CD8-positive, alpha-beta memory T cell (primary cell): ENCODE results near the gene SPDYE2B. TPM values are rescaled to one million over a fixed set of nuclear protein-coding genes. Genes with fewer than 3 reads are reported as not detected.
"Not testable (repeated sequence)": the region's sequence is repeated elsewhere in the genome, so short reads cannot be mapped to it uniquely, and the experiment has no call there.

ENCODE experiments used
- CTCF ChIA-PET: fragments of 350-600 bp; sonication (Branson Sonifier 250); formaldehyde crosslinking; loops from one replicate; lab custom pipeline; 2021; ENCODE audit warnings: antibody characterized with exemption; lab: Charles Lee
- POLR2A ChIA-PET: fragments of 350-600 bp; sonication (Branson Sonifier 250); formaldehyde crosslinking; loops from one replicate; lab custom pipeline; 2021; ENCODE audit warnings: antibody characterized with exemption; lab: Charles Lee
- DNase-seq, 5 donors: peaks; one replicate each; pipeline versions ENCODE4 v3.0.0 to v3.0.0-alpha.2; 2020 to 2022; ENCODE audit warnings: mixed read lengths in 1 of 5
- H3K27ac ChIP-seq: one replicate; pipeline ENCODE4 v1.7.0; 2013; ENCODE audit warnings: low read depth, mild to moderate bottlenecking, low read length, moderate library complexity
- H3K27me3 ChIP-seq: 2 replicates; pipeline ENCODE4 v1.7.0; 2013; ENCODE audit warnings: low read length, mild to moderate bottlenecking; ENCODE audit not compliant: insufficient read depth, poor library complexity, severe bottlenecking
- H3K36me3 ChIP-seq: 2 replicates; pipeline ENCODE4 v1.7.0; 2013; ENCODE audit warnings: mild to moderate bottlenecking, low read length, moderate library complexity; ENCODE audit not compliant: insufficient read depth
- H3K4me1 ChIP-seq: 2 replicates; pipeline ENCODE4 v1.7.0; 2013; ENCODE audit warnings: mild to moderate bottlenecking, low read length, moderate library complexity; ENCODE audit not compliant: insufficient read depth
- H3K4me3 ChIP-seq: 2 replicates; pipeline ENCODE4 v1.7.0; 2013; ENCODE audit warnings: mild to moderate bottlenecking, low read length
- H3K9me3 ChIP-seq: 2 replicates; pipeline ENCODE4 v1.7.0; 2013; ENCODE audit warnings: mild to moderate bottlenecking, low read length
- H3K27ac Mint-ChIP-seq, 8 donors: one replicate each; pipeline ENCODE4 v1.8.0; 2020 to 2021; ENCODE audit warnings: mixed read lengths in 8 of 8, mild to moderate bottlenecking in 6 of 8, inconsistent platforms in 3 of 8, moderate library complexity in 3 of 8
- H3K27me3 Mint-ChIP-seq, 2 donors: one replicate each; pipeline ENCODE4 v1.8.0; 2020 to 2021; ENCODE audit warnings: mixed read lengths in 2 of 2, mild to moderate bottlenecking in 1 of 2, moderate library complexity in 1 of 2
- H3K36me3 Mint-ChIP-seq, 3 donors: one replicate each; pipeline ENCODE4 v1.8.0; 2020 to 2021; ENCODE audit warnings: mixed read lengths in 3 of 3, inconsistent platforms in 1 of 3, mild to moderate bottlenecking in 1 of 3
- H3K4me1 Mint-ChIP-seq, 3 donors: one replicate each; pipeline ENCODE4 v1.8.0; 2020 to 2021; ENCODE audit warnings: mixed read lengths in 3 of 3, inconsistent platforms in 1 of 3, mild to moderate bottlenecking in 1 of 3
- H3K4me3 Mint-ChIP-seq, 7 donors: one replicate each; pipeline ENCODE4 v1.8.0; 2020 to 2021; ENCODE audit warnings: mixed read lengths in 7 of 7, mild to moderate bottlenecking in 6 of 7, moderate library complexity in 4 of 7, inconsistent platforms in 2 of 7
- H3K9me3 Mint-ChIP-seq, 5 donors: one replicate each; pipeline ENCODE4 v1.8.0; 2020 to 2022; ENCODE audit warnings: mixed read lengths in 5 of 5, mild to moderate bottlenecking in 3 of 5, moderate library complexity in 2 of 5, inconsistent platforms in 1 of 5
- polyA plus RNA-seq: library from polyadenylated mRNA; unstranded; fragments of 300-500 nt; fragmentation: Illumina TruSeq; gene quantifications from one replicate; pipeline ENCODE4 v1.2.3, GENCODE V29; 2021
- total RNA-seq, 2 experiments: library from RNA; stranded (reverse); gene quantifications; one replicate each; pipeline ENCODE4 v1.2.3, GENCODE V29; 2021

The SPDYE2B gene
- total RNA-seq (not detected), polyA plus RNA-seq (0.28 TPM)

DNA sequence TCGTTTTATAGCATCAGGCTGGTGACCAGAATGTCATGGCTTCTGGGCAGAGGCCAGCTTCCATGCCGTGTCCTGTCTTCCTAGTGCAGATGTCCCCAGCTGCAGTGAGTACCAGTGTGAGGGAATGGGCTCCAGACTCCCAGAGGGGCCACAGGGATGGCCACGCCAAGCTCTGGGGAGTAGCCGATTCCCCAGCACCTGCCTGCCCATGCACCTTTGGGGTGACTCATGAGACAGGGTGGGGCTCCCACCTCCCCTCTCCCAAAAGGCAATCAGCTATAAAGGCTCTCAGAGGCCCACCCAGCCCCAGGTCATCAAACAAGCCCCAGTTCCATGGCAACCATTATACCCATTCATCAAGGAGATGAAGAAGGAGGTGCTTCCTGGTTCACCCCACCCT, at the start of gene SPDYE2B:
TSS of gene SPDYE2B (plus strand) at position 396 of the 400 bp plus-strand sequence. CDS start 2,030 bp downstream, outside the sequence.
- DNase-seq, H3K9me3 Mint-ChIP-seq, H3K4me3 Mint-ChIP-seq, H3K4me1 ChIP-seq, H3K27ac Mint-ChIP-seq, POLR2A ChIA-PET, H3K27me3 Mint-ChIP-seq, H3K9me3 ChIP-seq, CTCF ChIA-PET, H3K36me3 Mint-ChIP-seq, H3K4me1 Mint-ChIP-seq, H3K27me3 ChIP-seq, H3K27ac ChIP-seq, H3K4me3 ChIP-seq, H3K36me3 ChIP-seq: not testable (repeated sequence)

DNA sequence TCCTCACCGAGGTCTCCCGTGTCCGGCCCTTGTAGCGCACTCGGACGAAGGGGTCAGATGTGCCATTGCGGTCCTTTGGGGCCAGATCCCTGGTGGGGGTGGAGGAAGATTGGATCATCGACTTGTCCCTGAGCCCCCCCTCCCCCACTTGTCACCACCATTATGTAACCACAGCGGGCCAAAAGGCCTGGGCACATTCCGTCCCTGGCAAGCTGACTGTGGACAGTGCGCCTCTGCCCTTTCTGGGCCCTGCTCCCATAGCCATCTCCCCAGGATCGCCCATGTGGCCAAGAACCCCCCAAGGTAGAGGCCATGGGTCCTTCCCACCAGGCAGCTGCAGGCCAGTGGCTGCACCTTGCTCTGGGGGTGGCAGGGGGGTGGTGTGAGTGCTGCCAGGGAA, 47.8 kb upstream of the SPDYE2B start:
- DNase-seq, H3K9me3 ChIP-seq, H3K9me3 Mint-ChIP-seq, H3K27me3 Mint-ChIP-seq, H3K4me1 Mint-ChIP-seq, H3K4me3 ChIP-seq, CTCF ChIA-PET, H3K36me3 ChIP-seq, H3K4me1 ChIP-seq, H3K27me3 ChIP-seq, H3K4me3 Mint-ChIP-seq, H3K27ac ChIP-seq, POLR2A ChIA-PET, H3K27ac Mint-ChIP-seq, H3K36me3 Mint-ChIP-seq: not testable (repeated sequence)

- H3K4me1 Mint-ChIP-seq, H3K27ac Mint-ChIP-seq, H3K27ac ChIP-seq, H3K27me3 ChIP-seq, H3K9me3 Mint-ChIP-seq, H3K4me3 ChIP-seq, DNase-seq, H3K36me3 ChIP-seq, H3K27me3 Mint-ChIP-seq, H3K36me3 Mint-ChIP-seq, POLR2A ChIA-PET, H3K4me1 ChIP-seq, H3K9me3 ChIP-seq, H3K4me3 Mint-ChIP-seq, CTCF ChIA-PET: not testable (repeated sequence)
Measured at GRCh38 chr7:102604431-102605145, 45.5 kb upstream of the SPDYE2B start.

- H3K4me3 ChIP-seq, H3K36me3 Mint-ChIP-seq, H3K4me1 ChIP-seq, CTCF ChIA-PET, H3K4me1 Mint-ChIP-seq, DNase-seq, POLR2A ChIA-PET, H3K27me3 Mint-ChIP-seq, H3K27ac Mint-ChIP-seq, H3K36me3 ChIP-seq, H3K27me3 ChIP-seq, H3K4me3 Mint-ChIP-seq, H3K9me3 ChIP-seq, H3K27ac ChIP-seq, H3K9me3 Mint-ChIP-seq: not testable (repeated sequence)
Measured at GRCh38 chr7:102606848-102607247, 43.3 kb upstream of the SPDYE2B start.

DNA sequence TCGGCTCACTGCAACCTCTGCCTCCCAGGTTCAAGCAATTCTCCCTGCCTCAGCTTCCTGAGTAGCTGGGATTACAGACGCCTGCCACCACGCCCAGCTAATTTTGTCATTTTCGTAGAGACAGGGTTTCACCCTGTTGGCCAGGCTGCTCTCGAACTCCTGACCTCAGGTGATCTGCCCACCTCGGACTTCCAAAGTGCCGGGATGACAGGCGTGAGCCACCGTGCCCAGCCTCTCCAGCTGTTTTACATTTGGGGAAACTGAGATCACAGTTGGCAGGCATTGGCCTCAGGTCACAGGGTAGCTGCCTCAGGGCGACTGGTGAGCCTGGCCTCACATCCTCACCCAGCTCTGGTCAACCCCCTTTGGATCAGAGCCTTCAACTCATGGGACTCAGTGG, 40.4 kb upstream of the SPDYE2B start:
- H3K9me3 ChIP-seq, H3K4me3 ChIP-seq, H3K27me3 ChIP-seq, DNase-seq, H3K4me1 Mint-ChIP-seq, H3K27ac Mint-ChIP-seq, H3K4me3 Mint-ChIP-seq, CTCF ChIA-PET, H3K9me3 Mint-ChIP-seq, H3K36me3 Mint-ChIP-seq, H3K4me1 ChIP-seq, H3K36me3 ChIP-seq, H3K27me3 Mint-ChIP-seq, POLR2A ChIA-PET, H3K27ac ChIP-seq: not testable (repeated sequence)

DNA sequence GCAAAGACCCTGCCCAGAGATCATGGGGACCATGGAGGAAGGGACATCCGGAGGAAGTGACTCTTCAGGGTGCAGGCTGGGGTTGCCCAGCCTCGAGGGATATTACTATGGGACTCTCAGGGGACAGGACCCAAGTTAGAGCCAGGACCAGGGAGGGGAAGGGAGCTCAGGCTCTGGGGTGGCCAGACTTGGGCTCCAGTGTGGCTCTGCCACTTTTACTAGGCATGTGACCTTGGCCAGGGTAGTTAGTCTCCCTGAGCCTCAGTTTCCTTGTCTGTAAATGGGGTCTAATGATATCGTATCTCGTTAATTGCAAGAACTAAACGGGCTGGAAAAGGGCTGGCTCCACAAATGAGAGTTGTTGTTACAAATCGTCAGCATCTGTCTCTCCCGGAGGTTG, 39.7 kb upstream of the SPDYE2B start:
- peak overlapping the region in 2 of 7 donors; percentile 39 to 50 for H3K4me3 Mint-ChIP-seq
- H3K4me1 ChIP-seq, H3K27me3 ChIP-seq, H3K9me3 Mint-ChIP-seq, POLR2A ChIA-PET, H3K36me3 ChIP-seq, H3K4me1 Mint-ChIP-seq, H3K4me3 ChIP-seq, H3K9me3 ChIP-seq, H3K27me3 Mint-ChIP-seq, H3K27ac ChIP-seq, H3K36me3 Mint-ChIP-seq, H3K27ac Mint-ChIP-seq, CTCF ChIA-PET: not testable (repeated sequence)
- peak in 1 of 5 donors; percentile 18 for DNase-seq

GRCh38 chr7:102611013-102611674, 39.0 kb upstream of the SPDYE2B start:
- POLR2A ChIA-PET, H3K4me1 ChIP-seq, H3K36me3 ChIP-seq, H3K4me3 Mint-ChIP-seq, H3K36me3 Mint-ChIP-seq, H3K9me3 Mint-ChIP-seq, H3K4me1 Mint-ChIP-seq, H3K27ac Mint-ChIP-seq, H3K27me3 Mint-ChIP-seq, H3K4me3 ChIP-seq, H3K27me3 ChIP-seq, CTCF ChIA-PET, H3K9me3 ChIP-seq, H3K27ac ChIP-seq, DNase-seq: not testable (repeated sequence)

DNA sequence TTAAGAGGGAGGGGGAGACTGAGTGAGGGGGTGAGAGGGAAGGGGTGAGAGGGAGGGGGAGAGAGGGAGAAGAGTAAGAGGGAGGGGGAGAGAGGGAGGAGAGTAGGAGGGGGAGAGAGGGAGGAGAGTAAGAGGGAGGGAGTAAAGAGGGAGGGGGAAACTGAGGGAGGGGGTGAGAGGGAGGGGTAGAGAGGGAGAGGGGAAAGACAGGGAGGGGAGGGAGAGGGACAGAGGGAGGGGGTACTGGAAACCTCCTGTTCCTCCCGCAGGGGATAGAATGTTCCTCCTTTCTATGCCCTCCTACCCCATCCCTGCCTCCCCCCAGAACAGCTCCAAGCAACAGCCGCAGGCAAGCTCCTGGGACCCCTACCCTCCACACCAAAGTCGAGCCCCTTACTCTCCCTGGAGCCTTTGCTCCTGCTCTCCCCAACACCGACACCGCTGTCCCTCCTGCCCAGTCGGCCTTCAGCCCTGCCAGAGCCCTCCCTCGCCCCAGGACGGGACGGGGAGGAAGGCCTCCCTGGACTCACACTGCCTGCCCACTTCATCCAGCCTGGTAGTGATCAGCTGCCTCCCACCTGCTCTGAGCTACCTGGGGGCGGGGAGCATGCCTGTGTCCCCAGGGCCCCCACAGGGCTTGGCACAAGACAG, 38.3 kb upstream of the SPDYE2B start:
- H3K27ac ChIP-seq, H3K4me3 ChIP-seq, H3K9me3 ChIP-seq, H3K27ac Mint-ChIP-seq, H3K9me3 Mint-ChIP-seq, H3K4me1 Mint-ChIP-seq, H3K4me3 Mint-ChIP-seq, H3K36me3 ChIP-seq, H3K27me3 Mint-ChIP-seq, CTCF ChIA-PET, H3K4me1 ChIP-seq, H3K27me3 ChIP-seq, H3K36me3 Mint-ChIP-seq, POLR2A ChIA-PET: not testable (repeated sequence)
- DNase-seq: peak in 1 of 5 donors; percentile 28
